HCT116 (cell line): ENCODE results near the gene TCEA2. TPM values are rescaled to one million over a fixed set of nuclear protein-coding genes. Genes with fewer than 3 reads are reported as not detected.

ENCODE experiments used
- ATAC-seq: fragments of 200-7000 bp; cut with Tn5 transposase; 2 replicates; pipeline ENCODE4 v1.9.1; 2020; ENCODE audit warnings: mild to moderate bottlenecking, moderate library complexity
- BruUV-seq: library from RNA; stranded (reverse); fragments of 400-500 nt; replicated peaks from 2 replicates; lab custom pipeline; 2021; lab: Mats Ljungman, UMichigan
- CTCF ChIA-PET: fragments of 300-600 bp; sonication (Branson Sonifier 250); formaldehyde crosslinking; loops from one replicate; lab custom pipeline; 2021; ENCODE audit warnings: antibody characterized with exemption; lab: Charles Lee
- POLR2A ChIA-PET: fragments of 300-600, 350-600 bp; sonication (Branson Sonifier 250); formaldehyde crosslinking; loops from one replicate; lab custom pipeline; 2021; ENCODE audit warnings: antibody characterized with exemption; lab: Charles Lee
- RAD21 ChIA-PET, 2 experiments: fragments of 300-600 bp; sonication (Branson Sonifier 250); formaldehyde crosslinking; loops; one replicate each; lab custom pipeline; 2023; ENCODE audit warnings: low total read pairs in 2 of 2; ENCODE audit not compliant: uncharacterized antibody in 2 of 2, unreplicated experiment in 2 of 2, low non-redundant PET in 1 of 2; lab: Charles Lee
- DNase-seq: peaks from one replicate; pipeline ENCODE4 v3.0.0-alpha.2; 2010; ENCODE audit warnings: low read depth, low spot score
- H2AFZ ChIP-seq: fragments of 200-600 bp; shearing (Covaris generic), sonication (generic); 2 replicates; pipeline ENCODE4 v1.6.1; 2017; ENCODE audit warnings: low read depth, mixed run types, mixed read lengths, antibody characterized with exemption, low read length; ENCODE audit not compliant: poor library complexity, severe bottlenecking
- H3K27ac ChIP-seq: 2 replicates; pipeline ENCODE4 v1.5.1; 2012; ENCODE audit warnings: low read depth, low read length
- H3K27me3 ChIP-seq: fragments of 200-600 bp; sonication (generic); 2 replicates; pipeline ENCODE4 v1.6.1; 2016; ENCODE audit warnings: mixed run types, low read length, mixed read lengths; ENCODE audit not compliant: insufficient read depth
- H3K36me3 ChIP-seq, 2 experiments: fragments of 200-500 bp in 1 of 2; fragments of 200-600 bp in 1 of 2; sonication (Bioruptor generic) in 1 of 2; sonication (generic) in 1 of 2; 2 replicates each; pipeline versions ENCODE4 v1.5.1 to v1.6.1; 2014 to 2016; ENCODE audit warnings: low read length in 2 of 2, inconsistent platforms in 1 of 2, mixed read lengths in 1 of 2, mixed run types in 1 of 2; ENCODE audit not compliant: insufficient read depth in 2 of 2, control insufficient read depth in 1 of 2
- H3K4me1 ChIP-seq, 2 experiments: fragments of 200-600 bp in 1 of 2; sonication (generic) in 1 of 2; 2 replicates each; pipeline versions ENCODE4 v1.5.1 to v1.6.1; 2012 to 2017; ENCODE audit warnings: low read length in 2 of 2, inconsistent platforms in 1 of 2, mild to moderate bottlenecking in 1 of 2, mixed read lengths in 1 of 2, mixed run types in 1 of 2, moderate library complexity in 1 of 2; ENCODE audit not compliant: insufficient read depth in 2 of 2, control insufficient read depth in 1 of 2
- H3K4me2 ChIP-seq: fragments of 200-600 bp; sonication (generic); 2 replicates; pipeline ENCODE4 v1.6.1; 2017; ENCODE audit warnings: mixed run types, low read length, mixed read lengths
- H3K4me3 ChIP-seq, 2 experiments: fragments of 200-600 bp in 1 of 2; sonication (generic) in 1 of 2; replicated peaks in 1 of 2; 2 replicates each; pipeline ENCODE4 v1.5.1; 2011 to 2016; ENCODE audit warnings: low read length in 2 of 2, control low read depth in 1 of 2, low read depth in 1 of 2, mild to moderate bottlenecking in 1 of 2, mixed read lengths in 1 of 2, mixed run types in 1 of 2
- H3K79me2 ChIP-seq: fragments of 200-600 bp; sonication (generic); 2 replicates; pipeline ENCODE4 v1.6.1; 2017; ENCODE audit warnings: mild to moderate bottlenecking, mixed run types, low read length, moderate library complexity, mixed read lengths; ENCODE audit not compliant: insufficient read depth
- H3K9ac ChIP-seq: fragments of 200-600 bp; sonication (generic); 2 replicates; pipeline ENCODE4 v1.6.1; 2016; ENCODE audit warnings: low read length, mixed read lengths
- H3K9me2 ChIP-seq: fragments of 200-600 bp; sonication (generic), shearing (Covaris generic); 2 replicates; pipeline ENCODE4 v1.6.1; 2017; ENCODE audit warnings: mixed run types, mild to moderate bottlenecking, moderate library complexity; ENCODE audit not compliant: insufficient read depth
- H3K9me3 ChIP-seq, 2 experiments: fragments of 200-500 bp in 1 of 2; fragments of 200-600 bp in 1 of 2; sonication (Bioruptor generic) in 1 of 2; sonication (generic) in 1 of 2; 2 replicates each; pipeline ENCODE4 v1.6.1; 2014 to 2017; ENCODE audit warnings: low read length in 2 of 2, mixed read lengths in 2 of 2, inconsistent platforms in 1 of 2, low read depth in 1 of 2, mild to moderate bottlenecking in 1 of 2, mixed run types in 1 of 2, moderate library complexity in 1 of 2; ENCODE audit not compliant: control insufficient read depth in 1 of 2, insufficient read depth in 1 of 2
- H4K20me1 ChIP-seq: fragments of 200-600 bp; sonication (generic), shearing (Covaris generic); 2 replicates; pipeline ENCODE4 v1.6.1; 2017; ENCODE audit warnings: mixed run types, mild to moderate bottlenecking, moderate library complexity; ENCODE audit not compliant: insufficient read depth
- CEBPB ChIP-seq: IDR thresholded peaks from 2 replicates; pipeline ENCODE4 v1.6.1; 2012; ENCODE audit warnings: low read depth
- CTCF ChIP-seq, 3 experiments: fragments of 200-600 bp in 1 of 3; sonication (generic) in 1 of 3; IDR thresholded peaks in 2 of 3; conservative IDR thresholded peaks in 1 of 3; 2 replicates each; pipeline ENCODE4 v1.5.1; 2012 to 2017; ENCODE audit warnings: low read depth in 2 of 3, low read length in 2 of 3, antibody characterized with exemption in 1 of 3, borderline replicate concordance in 1 of 3, control low read depth in 1 of 3, mild to moderate bottlenecking in 1 of 3, mixed read lengths in 1 of 3, mixed run types in 1 of 3, moderate library complexity in 1 of 3; ENCODE audit not compliant: insufficient read depth in 1 of 3
- EGR1 ChIP-seq: IDR thresholded peaks from 2 replicates; pipeline ENCODE4 v1.6.1; 2012; ENCODE audit warnings: low read depth
- ELF1 ChIP-seq: IDR thresholded peaks from 2 replicates; pipeline ENCODE4 v1.6.1; 2012; ENCODE audit warnings: low read depth, borderline replicate concordance
- EZH2phosphoT487 ChIP-seq: fragments of 200-600 bp; IDR thresholded peaks from 2 replicates; pipeline ENCODE4 v1.6.1; 2018; ENCODE audit warnings: antibody characterized with exemption, borderline replicate concordance
- FOSL1 ChIP-seq: IDR thresholded peaks from 2 replicates; pipeline ENCODE4 v1.6.1; 2012; ENCODE audit warnings: low read depth
- JUND ChIP-seq: IDR thresholded peaks from 2 replicates; pipeline ENCODE4 v1.6.1; 2012
- MAX ChIP-seq: IDR thresholded peaks from 2 replicates; pipeline ENCODE4 v1.6.1; 2012
- POLR2A ChIP-seq: IDR thresholded peaks from 2 replicates; pipeline ENCODE4 v1.7.0; 2011; ENCODE audit warnings: borderline replicate concordance; ENCODE audit not compliant: insufficient read depth, insufficient read length; ENCODE audit errors: extremely low read depth
- SIN3A ChIP-seq: IDR thresholded peaks from 2 replicates; pipeline ENCODE4 v1.6.1; 2012; ENCODE audit warnings: low read depth
- SP1 ChIP-seq: IDR thresholded peaks from 2 replicates; pipeline ENCODE4 v1.6.1; 2012; ENCODE audit warnings: low read depth
- TCF7L2 ChIP-seq: IDR thresholded peaks from 2 replicates; pipeline ENCODE4 v1.7.0; 2011; ENCODE audit warnings: borderline replicate concordance, inconsistent platforms; ENCODE audit not compliant: insufficient read depth, insufficient read length; ENCODE audit errors: extremely low read depth
- YY1 ChIP-seq: IDR thresholded peaks from 2 replicates; pipeline ENCODE4 v1.6.1; 2011; ENCODE audit warnings: low read length, low read depth, moderate library complexity, mild to moderate bottlenecking; ENCODE audit not compliant: insufficient replicate concordance; ENCODE audit errors: extremely low read depth
- ZBTB33 ChIP-seq: IDR thresholded peaks from 2 replicates; pipeline ENCODE4 v1.6.1; 2011; ENCODE audit warnings: mild to moderate bottlenecking, low read length, moderate library complexity; ENCODE audit not compliant: insufficient replicate concordance; ENCODE audit errors: extremely low read depth
- ZFX ChIP-seq: fragments of 450-650 bp; IDR thresholded peaks from 2 replicates; pipeline ENCODE4 v1.6.1; 2017
- ZNF274 ChIP-seq: fragments of 200-500 bp; sonication (Bioruptor generic); IDR thresholded peaks from 2 replicates; pipeline ENCODE4 v1.6.1; 2014; ENCODE audit warnings: mild to moderate bottlenecking, low read depth, low read length, inconsistent platforms
- intact Hi-C: fragments of 100-400 bp; cut with micrococcal nuclease; formaldehyde crosslinking; loops from 2 replicates; pipeline ENCODE4 v1.10.0; 2022
- total RNA-seq: library from RNA; stranded (reverse); gene quantifications from one replicate; pipeline ENCODE4 v1.2.1, GENCODE V29; 2021; ENCODE audit not compliant: unreplicated experiment

Gene TCEA2
- total RNA-seq, 1 experiment from 2014 or later: 29.7 TPM

- no peak overlapping the region for H3K4me3 ChIP-seq
- no peak overlapping the region for H2AFZ ChIP-seq
- peaks cover 0 to 8% of the 10 kb centered on the region in 2 experiments; a peak in 2 of 4 replicates for H3K4me1 ChIP-seq
- ATAC-seq (peak; percentile 51), DNase-seq (peak; percentile 6)
- RAD21 ChIA-PET: interaction anchor here in 1 of 2 experiments (0.7 kb wide), 1 partner anchor 194 kb away, joined by 7 read pairs; no protein-coding TSS in a partner anchor
- peak overlapping the region; percentile 30 for H3K4me2 ChIP-seq
- H3K9ac ChIP-seq: no peak overlapping the region
- intact Hi-C loops: loop anchor here (1.0 to 2.0 kb wide), 2 partner anchors 81 to 139 kb away; partner anchors contain the start of gene PRPF6
- no peaks in the 10 kb centered on the region for H3K27me3 ChIP-seq
- TF ChIP-seq EGR1: no peak
- TF ChIP-seq MAX: no peak
- no peak for TF ChIP-seq JUND
- TF ChIP-seq CTCF (IDR thresholded peaks at IDR 0.05 in 2 of 3, conservative IDR thresholded peaks at IDR 0.05 in 1 of 3; ENCODE audit: borderline replicate concordance in 1 of 3, insufficient read depth in 1 of 3, low read depth in 2 of 3, low read length in 2 of 3): no peak
- TF ChIP-seq EZH2phosphoT487: no peak
- no peak for TF ChIP-seq SP1
- TF ChIP-seq POLR2A: no peak
- no peak for TF ChIP-seq FOSL1
- TF ChIP-seq CEBPB: no peak
- no peak for TF ChIP-seq ELF1
- TF ChIP-seq ZNF274: no peak
- TF ChIP-seq YY1: no peak
- no peak for TF ChIP-seq TCF7L2
- TF ChIP-seq ZFX: no peak
- no peak for TF ChIP-seq SIN3A
- TF ChIP-seq ZBTB33: no peak
- H3K9me2 ChIP-seq: no peaks in the 10 kb centered on the region
- no peaks in the 10 kb centered on the region for H3K36me3 ChIP-seq
- POLR2A ChIA-PET: no interaction called here
- no TSS peak for BruUV-seq
- no peaks in the 10 kb centered on the region for H3K79me2 ChIP-seq
- no peaks in the 10 kb centered on the region for H3K9me3 ChIP-seq
- CTCF ChIA-PET: interaction anchor here (0.5 to 1.9 kb wide), 5 partner anchors 18 to 582 kb away, joined by 3 to 16 read pairs (median 5); partner anchors contain the start of genes PRPF6 and PTK6
- H4K20me1 ChIP-seq: no peaks in the 10 kb centered on the region
- no peak overlapping the region; the same call in 1 of the 2 replicates for H3K27ac ChIP-seq
These were observed 56.8 kb downstream of the TCEA2 start for GRCh38 chr20:64119681-64120341.
